ENCODE results near the gene IQSEC3. TPM values are rescaled to one million over a fixed set of nuclear protein-coding genes. Genes with fewer than 3 reads are reported as not detected.

Gene IQSEC3
- total RNA-seq, 1 donor from 2014 or later = 4.2 TPM

- H3K4me1 Mint-ChIP-seq (ENCODE audit: unreplicated experiment) = peaks cover 4% of the 10 kb centered on the region
- no peak for TF ChIP-seq CTCF (conservative IDR thresholded peaks at IDR 0.05)
- peaks cover 19% of the 10 kb centered on the region for H3K36me3 Mint-ChIP-seq
- no peak for DNase-seq (ENCODE audit: extremely low spot score, unreplicated experiment)
- H3K27ac Mint-ChIP-seq = no peak overlapping the region
- peak overlapping the region; percentile 11 for H3K4me3 Mint-ChIP-seq
- H3K9me3 Mint-ChIP-seq = no peaks in the 10 kb centered on the region
- H3K27me3 Mint-ChIP-seq = peaks cover 77% of the 10 kb centered on the region
Observed at GRCh38 chr12:201361-201760, 134.8 kb downstream of the IQSEC3 start.

GRCh38 chr12:202081-202731 is 135.6 kb downstream of the IQSEC3 start:
- H3K4me3 Mint-ChIP-seq = peak overlapping the region; percentile 84
- no peak for TF ChIP-seq CTCF (conservative IDR thresholded peaks at IDR 0.05)
- peaks cover 17% of the 10 kb centered on the region for H3K36me3 Mint-ChIP-seq
- peaks cover 75% of the 10 kb centered on the region for H3K27me3 Mint-ChIP-seq
- H3K27ac Mint-ChIP-seq = peak overlapping the region; percentile 22
- no peak for DNase-seq (ENCODE audit: extremely low spot score, unreplicated experiment)
- peaks cover 4% of the 10 kb centered on the region for H3K4me1 Mint-ChIP-seq (ENCODE audit: unreplicated experiment)
- H3K9me3 Mint-ChIP-seq = no peaks in the 10 kb centered on the region

GRCh38 chr12:203074-203461 is 136.5 kb downstream of the IQSEC3 start:
- Mint-ChIP-seq H3K27ac (no peak overlapping the region), H3K4me1 (ENCODE audit: unreplicated experiment) (peaks cover 4% of the 10 kb centered on the region), H3K9me3 (no peaks in the 10 kb centered on the region), H3K27me3 (peaks cover 71% of the 10 kb centered on the region), H3K36me3 (peaks cover 13% of the 10 kb centered on the region), H3K4me3 (no peak overlapping the region)
- no peak for TF ChIP-seq CTCF (conservative IDR thresholded peaks at IDR 0.05)
- DNase-seq (ENCODE audit: extremely low spot score, unreplicated experiment) = no peak

- H3K4me1 Mint-ChIP-seq (ENCODE audit: unreplicated experiment) = peaks cover 4% of the 10 kb centered on the region
- no peak for DNase-seq (ENCODE audit: extremely low spot score, unreplicated experiment)
- H3K36me3 Mint-ChIP-seq = peaks cover 13% of the 10 kb centered on the region
- TF ChIP-seq CTCF (conservative IDR thresholded peaks at IDR 0.05) = peak; percentile 59
- no peaks in the 10 kb centered on the region for H3K9me3 Mint-ChIP-seq
- H3K4me3 Mint-ChIP-seq = peak overlapping the region; percentile 73
- H3K27ac Mint-ChIP-seq = no peak overlapping the region
- H3K27me3 Mint-ChIP-seq = peaks cover 70% of the 10 kb centered on the region
Observed at GRCh38 chr12:203462-204260, 137.1 kb downstream of the IQSEC3 start.

GRCh38 chr12:204261-204678 is 137.7 kb downstream of the IQSEC3 start:
- TF ChIP-seq CTCF (conservative IDR thresholded peaks at IDR 0.05) = no peak
- peak overlapping the region; percentile 73 for H3K4me3 Mint-ChIP-seq
- H3K9me3 Mint-ChIP-seq = no peaks in the 10 kb centered on the region
- H3K36me3 Mint-ChIP-seq = peaks cover 13% of the 10 kb centered on the region
- no peak for DNase-seq (ENCODE audit: extremely low spot score, unreplicated experiment)
- peaks cover 70% of the 10 kb centered on the region for H3K27me3 Mint-ChIP-seq
- H3K27ac Mint-ChIP-seq = no peak overlapping the region
- H3K4me1 Mint-ChIP-seq (ENCODE audit: unreplicated experiment) = peaks cover 4% of the 10 kb centered on the region
